DMS114 treated with DMSO at 0.1 percent for 48 hours (cell line): ENCODE data around the gene LTB4R2.

Experiments
- DNase-seq: peaks from one replicate; lab custom pipeline; 2025; ENCODE audit not compliant: unreplicated experiment; lab: John Stamatoyannopoulos, UW

LTB4R2 gene

DNA sequence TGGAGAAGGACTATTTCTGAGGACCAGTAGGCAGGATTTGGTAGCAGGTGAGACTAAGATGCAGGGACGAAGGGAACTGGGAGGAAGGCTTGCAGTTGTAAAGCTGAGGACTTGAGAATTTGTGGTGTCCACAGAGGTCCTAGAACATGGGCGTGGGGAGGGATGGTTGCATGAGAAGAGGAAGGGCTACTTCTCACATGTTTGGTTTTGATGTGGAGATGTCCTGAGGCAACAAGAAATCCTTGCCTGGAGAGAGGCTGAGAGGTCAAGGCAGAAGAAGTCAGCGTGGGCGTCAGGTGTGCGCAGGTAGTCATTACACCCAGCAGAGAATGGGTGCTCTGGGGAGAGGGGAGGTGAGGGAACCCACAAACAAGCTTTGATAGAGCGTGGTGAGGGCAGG lies 32.9 kb upstream of the LTB4R2 start:
- DNase-seq: no peak

DNA sequence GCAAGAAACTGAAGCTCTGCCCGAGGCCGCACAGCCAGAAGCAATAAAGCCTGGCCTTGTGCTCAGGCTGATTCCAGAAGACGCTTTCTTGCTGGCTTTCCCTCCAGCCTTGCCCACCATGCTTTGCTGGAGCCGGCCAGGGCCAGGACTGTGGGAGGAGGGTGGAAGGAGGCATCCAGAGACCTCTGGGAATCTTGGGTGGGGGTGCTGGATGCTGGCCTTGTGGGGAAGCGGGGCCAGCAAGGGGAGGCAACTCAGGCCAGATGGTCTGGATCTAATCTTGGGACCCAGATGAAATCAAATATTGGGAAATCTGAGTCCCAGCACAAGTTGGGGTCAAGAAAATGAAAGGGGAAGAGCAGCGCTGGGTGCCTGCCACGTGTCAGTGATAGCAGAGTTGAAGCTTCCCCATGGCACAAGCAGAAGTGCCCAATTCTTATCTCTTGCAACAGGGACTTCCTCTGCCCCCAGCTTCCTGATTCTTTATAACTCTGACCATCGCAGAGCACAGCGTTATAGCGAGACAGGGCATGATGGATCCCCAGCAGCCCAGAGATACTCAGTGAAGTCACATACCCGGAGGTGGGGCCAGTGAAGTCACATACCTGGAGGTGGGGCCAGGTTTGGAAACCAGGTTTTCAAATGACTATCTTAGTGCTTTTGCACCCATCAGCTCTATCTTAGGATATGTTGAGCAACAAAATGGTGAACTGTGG lies 32.2 kb upstream of the LTB4R2 start:
- DNase-seq: no peak

DNA sequence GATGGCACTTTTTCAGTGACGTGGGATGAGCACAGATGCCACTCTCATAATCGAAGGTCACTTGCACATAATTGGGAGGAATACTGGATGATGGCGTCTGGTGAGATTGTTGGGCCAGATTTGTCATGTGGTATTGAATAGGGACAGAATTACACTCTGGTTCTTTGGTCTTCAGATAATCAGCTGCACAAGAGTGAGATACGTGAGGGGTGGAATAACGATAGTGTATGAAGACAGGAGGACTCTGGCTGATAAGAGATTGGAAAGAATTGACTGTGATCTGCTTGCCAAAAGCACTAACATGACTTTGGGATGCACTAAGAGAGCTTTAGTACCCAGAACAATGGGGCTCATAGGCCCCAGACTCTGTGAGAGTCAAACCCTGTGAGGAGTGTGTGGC lies 31.5 kb upstream of the LTB4R2 start:
- no peak for DNase-seq

DNA sequence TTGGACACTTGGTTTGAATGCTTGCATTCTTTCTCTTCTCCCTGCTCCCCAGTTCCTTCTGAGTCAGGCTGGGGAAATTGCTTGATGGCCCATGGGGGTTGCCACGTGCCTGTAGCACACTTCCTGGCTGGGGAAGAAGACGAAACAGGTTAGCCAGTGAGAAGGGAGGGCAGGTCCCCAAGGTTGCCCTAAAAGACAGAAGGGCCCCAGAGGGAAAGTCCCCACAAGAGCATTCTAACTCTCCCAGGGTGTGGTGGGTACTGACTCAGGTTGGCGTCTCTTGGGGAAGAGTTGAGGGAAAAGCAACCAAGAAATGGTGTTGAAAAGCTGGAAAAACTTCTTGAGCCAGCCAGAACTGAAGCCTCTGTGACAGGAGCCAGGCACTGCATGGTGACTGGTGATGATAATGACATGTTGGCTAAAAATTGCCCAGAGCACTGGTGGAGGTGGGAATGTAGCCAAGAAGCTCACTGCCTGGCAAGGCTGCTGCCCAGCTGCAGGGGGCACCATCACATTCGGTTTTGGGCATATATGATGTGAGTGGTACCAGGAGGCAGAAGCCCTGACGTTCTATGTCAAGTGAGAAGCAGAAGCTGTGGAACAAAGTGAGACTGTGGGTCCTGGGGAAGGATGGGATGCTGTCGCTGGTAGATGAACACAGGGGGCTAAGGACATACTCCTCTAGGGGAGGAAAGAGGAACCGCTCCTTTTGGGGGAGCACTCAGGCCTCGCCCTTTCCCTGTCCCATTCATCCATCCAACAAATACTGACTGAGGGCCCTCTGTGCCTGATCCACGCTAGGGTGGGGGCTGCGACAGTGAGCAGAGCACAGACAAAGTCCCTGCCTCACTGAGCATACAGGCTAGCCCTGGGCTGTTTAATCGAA lies 30.4 kb upstream of the LTB4R2 start:
- no peak for DNase-seq

DNA sequence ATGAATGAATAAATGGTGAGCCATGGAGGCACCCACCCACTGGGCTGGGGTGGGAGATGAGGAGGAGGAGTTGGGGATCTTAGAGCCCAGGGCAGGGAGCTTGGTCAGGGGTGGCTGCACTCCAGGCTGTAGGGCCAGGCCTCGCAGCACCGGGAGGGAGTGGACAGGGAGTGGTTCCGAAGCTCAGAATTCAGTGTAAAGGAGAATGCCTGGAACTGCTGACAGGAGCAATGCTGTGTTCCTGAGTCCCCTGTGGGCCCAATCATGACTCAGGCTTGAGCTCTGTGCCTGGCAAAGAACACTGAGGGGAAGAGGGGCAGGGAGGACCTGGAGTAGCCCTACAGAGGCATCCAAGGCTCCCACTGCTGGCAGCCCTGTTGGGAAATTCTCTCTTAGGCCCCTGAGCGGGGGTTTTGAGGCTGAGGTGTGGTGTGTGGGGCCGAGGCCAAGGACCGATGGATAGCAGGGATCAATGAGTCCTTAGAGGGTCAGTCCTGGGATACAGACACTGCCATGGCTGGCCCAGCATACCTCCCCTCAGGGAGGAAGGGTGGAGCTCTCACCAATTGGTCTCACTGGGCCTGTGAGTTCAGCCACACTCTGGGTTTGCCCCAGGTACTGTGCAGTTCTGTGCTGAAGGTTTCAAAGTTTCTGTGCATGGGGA lies 29.0 kb upstream of the LTB4R2 start:
- DNase-seq: no peak

DNA sequence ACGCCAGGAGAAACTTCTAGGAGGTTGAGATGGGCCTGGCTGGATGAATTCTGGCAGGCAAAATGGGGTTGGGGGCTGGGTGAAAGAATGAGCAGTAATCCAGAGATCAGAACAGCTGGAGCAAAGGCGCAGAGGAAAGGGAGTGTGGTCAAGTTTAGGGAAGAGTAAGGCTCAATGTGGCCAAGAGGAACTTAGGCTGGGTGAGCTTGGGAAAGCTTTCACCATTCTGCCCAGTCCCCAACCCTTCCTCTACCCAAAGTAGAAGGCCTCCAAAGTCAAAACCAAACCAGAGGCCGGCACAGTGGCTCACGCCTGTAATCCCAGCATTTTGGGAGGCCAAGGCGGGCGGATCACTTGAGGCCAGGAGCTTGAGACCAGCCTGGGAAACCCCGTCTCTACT lies 28.3 kb upstream of the LTB4R2 start:
- DNase-seq: no peak

DNA sequence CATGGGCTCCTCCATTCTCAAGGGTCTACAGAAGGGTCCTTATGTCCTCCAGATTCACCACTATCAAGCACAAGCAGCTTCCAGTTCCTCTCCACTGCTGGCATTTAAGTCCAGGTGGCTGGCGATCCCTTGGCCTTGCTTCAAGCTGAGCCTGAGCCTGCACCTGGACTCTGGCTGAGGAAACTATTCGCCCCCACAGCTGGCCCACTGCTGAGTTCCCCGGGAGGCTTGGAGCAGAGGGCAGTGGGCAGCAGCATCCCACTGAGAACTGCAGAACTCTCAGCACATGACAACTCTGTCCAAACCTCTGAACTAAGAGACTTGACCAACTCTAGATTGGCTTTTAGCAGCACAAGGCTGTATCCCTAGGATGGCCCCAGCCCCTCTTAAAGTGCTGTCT lies 27.2 kb upstream of the LTB4R2 start:
- no peak for DNase-seq

DNA sequence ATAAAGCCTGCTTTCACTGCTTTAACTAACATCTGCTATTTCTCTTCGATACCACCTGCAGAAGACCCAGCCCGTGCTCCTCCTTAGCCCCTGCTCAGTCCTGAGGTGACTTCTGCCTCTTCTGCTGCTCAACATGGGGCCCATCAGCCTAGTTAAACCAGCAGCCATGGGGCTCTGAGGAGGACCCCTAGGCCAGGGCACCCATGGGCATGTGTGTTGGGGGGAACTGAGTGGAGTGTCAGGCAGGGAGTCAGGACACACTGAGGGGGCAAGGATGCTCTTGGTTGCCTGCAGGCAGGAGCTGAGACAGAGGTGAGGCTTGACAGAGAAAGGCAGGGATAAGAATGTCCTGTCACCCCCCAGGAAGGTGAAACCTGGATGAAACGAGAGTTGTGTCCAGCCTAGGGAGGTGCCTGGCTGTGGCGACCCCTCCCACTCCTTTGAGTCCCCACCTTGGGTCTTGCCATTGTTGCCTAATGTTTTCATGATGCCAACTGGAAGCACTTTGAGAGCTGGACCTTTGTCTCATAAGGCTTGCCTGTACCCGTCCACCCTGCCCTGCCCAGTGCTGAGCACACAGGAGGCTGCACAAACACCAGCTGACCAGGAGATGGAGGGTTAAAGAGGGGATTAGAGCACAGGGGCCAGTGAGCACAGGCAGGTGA lies 26.0 kb upstream of the LTB4R2 start:
- no peak for DNase-seq

DNA sequence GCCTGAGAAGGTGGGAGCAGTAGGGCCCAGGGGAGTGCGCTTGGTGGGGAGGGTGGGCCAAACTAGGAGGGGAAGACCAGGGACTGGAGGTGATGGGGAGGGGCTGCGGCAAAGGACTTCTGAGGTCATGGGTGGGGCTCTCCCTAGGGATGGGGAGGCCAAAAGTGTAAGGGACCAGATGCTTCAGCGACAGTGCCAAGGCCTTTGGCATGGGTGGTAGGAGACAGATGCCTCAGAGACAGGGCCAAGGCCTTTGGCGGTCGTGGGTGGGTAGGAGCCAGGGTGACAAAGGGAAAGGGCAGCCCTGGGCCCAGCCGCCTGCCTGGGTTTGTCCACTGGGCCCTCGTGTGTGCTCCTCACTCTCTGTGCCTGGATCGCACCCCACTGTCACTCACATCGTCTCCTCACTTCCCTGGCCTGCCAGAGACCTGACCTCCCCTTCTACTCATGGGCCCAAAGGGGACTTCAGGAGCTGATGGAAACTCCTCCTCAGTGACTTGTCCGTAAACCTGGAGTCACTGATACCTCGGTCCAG lies 25.4 kb upstream of the LTB4R2 start:
- DNase-seq: no peak

DNA sequence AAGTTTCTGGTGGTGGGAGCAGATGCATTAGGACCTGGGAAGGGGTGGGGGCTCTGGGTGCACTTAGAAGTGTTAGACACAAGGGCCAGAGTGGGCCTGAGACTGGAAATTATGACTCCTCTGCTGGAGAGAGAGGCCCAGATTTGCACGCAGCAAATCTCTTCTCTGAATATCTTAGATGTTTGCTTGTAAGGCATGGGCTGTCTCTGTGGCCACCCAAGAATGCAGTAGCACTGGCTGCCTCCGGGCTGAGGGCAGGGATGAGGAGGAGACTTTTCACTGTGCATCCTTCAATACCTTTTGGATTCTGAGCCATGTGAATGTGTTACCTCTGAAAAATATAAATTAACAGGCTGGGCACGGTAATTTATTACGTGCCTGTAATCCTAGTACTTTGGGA lies 24.6 kb upstream of the LTB4R2 start:
- DNase-seq: no peak

DNA sequence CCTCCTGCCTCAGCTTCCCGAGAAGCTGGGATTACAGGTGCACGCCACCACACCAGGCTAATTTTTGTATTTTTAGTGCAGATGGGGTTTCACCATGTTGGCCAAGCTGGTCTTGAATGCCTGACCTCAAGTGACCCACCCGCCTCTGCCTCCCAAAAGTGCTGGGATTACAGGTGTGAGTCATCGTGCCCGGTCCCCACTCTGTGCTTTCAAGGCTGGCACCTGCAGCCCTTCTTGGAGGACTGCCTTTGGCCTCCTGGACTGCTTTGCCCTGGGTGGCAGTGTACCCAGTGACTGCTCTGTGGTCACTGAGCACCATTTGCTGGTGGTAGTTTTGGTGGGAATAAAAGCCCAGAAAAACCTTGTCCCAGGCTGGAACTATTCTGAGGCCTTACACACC lies 22.9 kb upstream of the LTB4R2 start:
- DNase-seq: no peak

DNA sequence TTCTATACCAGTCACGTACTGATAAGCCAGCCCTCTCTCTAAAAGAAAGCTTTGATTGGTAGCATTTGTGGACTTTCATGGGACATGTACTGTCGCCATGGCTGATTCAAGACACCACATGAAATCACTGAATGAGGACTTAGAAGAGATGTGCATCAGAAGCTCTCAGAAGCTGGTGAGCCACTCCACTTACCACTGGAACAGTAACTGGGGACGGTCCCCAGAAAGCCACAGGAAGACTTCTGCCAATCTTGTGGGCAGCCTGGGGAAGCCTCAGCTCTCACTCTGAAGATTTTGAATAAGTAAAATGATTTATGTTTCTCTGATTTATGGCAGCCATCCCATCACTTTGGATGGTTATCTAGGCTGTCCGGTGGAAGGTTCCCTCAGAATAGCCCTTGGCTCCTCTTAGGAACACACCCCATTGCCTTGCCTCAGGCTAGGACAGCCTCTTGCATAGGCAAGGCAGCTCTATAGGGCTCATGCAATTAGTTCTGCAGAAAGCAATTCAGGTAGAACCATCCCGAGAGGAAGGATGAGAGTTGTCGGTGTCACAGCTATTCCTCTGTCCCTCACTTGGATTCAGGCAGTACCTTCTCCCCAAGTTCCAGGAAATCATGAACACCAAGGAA lies 20.2 kb upstream of the LTB4R2 start:
- DNase-seq: no peak

DNA sequence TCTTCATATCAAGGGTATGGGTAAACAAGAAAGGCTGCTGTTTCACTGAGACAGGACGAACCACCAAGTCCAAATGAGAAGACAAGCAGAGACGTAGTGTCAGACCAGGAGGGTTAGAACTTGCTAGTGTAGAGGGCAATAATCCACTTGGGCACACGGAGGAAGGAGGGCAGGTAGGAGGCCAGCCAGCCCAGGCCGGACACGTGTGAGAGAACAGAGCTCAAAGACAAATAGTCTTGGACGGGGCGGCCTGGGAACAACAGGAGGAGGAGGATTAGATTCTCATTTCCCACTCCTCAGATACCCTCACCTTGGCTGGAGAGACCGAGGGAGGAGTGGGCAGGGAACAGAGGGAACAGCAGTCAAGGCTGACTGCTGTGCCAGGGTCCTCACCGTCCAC lies 19.2 kb upstream of the LTB4R2 start:
- DNase-seq: no peak

DNA sequence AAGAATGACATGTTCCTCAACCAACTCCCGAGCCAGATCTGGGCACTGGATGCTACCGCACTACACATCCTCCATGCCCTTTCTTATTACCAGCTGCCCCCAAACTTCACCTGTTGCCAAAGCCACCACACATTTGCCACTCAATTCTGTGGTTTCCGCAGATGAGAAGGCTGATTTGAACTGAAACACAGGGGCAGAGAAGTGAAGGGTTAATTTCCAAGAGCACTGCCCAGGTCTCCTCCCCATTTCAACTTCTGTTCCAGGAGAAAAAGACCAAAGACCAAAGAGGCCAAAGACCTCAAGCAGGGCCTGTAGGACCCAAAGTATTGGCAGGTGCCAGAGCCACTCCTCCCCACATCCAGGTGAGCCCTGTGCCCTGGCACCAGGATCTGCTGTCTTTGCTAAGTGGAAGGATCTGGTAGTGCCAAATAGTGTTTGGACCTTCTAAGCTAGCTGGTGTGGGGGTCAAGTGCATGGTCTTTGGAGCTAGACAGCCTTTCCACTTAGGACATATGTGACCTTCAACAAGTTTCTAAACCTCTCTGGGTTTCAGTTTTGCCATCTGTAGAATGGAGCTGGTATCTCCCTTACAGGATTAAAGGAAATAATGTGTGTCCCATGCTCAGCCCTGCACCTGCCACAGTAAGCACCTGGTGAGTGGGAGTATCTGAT lies 18.4 kb upstream of the LTB4R2 start:
- no peak for DNase-seq

DNA sequence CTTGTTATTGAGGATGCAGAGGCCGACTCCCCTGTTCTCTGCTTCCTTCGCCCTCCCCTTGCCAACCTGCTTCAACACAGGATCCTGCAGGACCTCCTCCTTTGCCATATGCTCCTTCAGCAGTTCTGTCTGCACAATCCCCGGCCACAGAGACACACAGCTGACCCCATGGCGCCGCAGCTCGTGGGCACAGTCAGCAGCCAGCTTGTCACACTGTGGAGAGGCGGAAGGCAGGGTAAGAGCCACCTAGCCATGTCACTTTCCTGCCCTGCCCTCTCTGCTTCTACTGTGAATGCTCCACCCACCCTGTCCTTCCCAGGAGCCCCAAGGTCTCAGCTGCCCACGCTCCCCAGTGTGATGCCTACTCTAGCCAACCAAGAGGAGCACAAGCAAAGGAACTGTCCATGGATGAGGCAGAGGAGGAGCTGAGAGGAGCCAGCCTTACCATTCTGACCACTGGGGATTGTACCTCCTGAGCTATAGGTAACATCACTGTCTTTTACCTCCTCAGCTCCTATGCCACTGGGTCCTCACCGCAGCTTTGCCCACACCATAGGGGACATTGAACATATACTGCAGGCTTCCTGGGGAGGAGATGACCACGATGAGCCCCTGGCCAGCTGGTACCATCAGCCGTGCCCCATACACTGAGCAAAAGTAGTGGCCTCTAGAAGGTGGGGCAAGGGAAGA lies 17.7 kb upstream of the LTB4R2 start:
- DNase-seq: no peak

DNA sequence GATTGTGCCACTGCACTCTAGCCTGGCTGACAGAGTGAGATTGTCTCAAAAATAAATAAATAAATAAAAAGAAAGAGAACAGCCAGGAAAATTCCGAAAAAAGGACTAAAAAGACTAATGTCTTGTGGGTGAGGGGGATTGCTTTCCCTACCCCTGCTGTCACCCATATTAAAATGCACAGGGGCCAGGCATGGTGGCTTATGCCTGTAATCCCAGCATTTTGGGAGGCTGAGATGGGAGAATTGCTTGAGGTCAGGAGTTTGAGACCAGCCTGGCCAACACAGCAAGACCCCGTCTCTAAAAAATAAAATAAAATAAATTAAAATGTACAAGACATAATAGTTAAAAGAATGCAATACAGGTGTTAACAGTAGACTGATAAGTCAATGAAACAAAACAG lies 16.4 kb upstream of the LTB4R2 start:
- no peak for DNase-seq

DNA sequence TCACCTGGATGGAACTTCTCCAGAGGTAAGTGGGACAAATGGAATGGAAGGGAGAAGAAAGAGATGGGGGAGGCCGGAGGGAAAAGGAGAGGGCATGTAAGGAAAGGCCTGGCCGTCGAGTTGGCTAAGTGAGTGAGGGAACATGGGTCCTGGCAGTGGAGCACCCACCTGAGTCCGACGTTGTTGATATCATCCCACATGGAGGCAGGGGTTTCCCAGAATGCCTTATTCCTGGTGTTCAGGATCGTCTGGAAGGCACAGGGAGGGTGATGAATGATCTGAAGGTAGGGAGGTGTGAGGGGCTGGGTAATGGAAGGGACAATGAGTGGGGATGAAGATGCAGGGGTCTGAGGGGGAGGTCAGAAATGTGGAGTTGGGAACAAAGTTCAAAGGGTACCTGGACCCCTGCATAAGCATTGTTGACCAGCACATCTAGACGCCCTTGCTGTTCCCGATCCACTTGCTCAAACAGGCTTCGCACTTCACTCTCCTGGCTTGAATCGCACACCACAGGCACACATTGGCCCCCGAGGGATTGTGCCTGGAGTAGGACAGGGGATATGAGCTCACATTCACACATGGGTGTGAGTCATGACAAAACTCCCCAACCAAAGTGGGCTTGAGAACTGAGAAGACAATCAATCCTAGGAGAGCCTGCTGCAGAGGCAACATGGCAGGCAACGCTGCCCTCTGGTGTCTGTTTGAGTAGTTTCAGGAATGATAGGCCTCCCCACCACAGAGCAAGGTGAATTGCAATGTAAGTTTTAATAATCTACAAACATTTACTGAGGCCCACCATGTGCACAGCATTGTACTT lies 13.4 kb upstream of the LTB4R2 start:
- DNase-seq: peak; percentile 44

DNA sequence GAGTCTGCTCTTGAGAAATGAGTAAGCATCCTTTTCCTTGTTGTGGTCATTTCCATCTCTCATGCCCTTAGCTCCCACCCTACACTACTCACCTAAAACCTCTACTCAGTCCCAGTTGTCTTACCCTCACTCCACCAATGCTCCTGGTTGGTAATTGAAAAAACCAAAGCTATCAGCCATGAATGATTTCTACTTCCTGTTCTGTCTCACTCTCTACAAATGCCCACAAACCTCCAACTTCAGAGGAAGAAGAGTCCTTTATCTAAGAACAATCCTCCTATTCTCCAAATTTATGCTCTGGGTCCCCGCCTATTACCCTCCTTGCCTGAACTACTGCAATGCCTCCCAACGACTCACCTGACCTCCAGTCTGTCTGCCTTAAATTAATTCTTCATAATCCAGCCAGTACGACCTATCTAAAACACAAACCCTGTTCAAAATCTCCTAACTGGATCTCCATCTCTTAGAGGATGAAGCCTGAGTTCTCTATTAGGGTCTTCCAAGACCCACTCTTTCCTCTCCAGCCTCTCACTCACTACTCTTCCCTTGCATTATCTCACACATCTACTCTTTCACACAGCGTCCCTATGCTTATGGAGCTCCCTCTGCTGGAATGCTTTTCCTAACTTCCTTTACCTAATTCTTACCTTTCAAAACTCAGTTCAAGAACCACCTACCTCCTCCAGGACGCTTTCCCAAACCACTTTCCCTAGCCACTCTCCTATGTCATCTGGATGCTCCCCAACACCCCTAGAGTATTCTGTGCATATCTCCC lies 12.6 kb upstream of the LTB4R2 start:
- DNase-seq: peak; percentile 49
